ENCODE data around the gene PLCH1.

PLCH1 gene

DNA sequence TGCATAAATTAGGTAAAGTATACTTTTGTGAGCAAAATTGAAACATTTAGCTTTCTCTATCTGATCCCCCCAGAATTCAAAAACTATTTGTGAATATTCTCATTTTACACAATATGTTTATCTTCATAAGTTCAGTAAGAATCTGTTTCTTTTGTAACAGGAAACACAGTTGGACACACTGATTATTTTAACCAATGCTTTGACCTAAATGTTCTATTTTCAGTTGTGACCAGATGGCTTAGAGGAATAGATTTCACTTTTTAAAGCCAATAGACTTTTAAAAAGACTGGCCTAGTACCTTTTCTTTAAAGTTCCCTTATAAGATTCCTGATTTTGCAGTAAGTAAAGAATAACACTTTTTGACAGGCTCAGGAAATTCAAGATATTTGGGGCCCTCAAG lies 377.4 kb downstream of the PLCH1 start:
- Histone ChIP-seq H3K9me3 (replicated peaks; ENCODE audit: low read length) (no peaks in the 10 kb centered on the region), H3K36me3 (ENCODE audit: insufficient read depth, low read length) (no peaks in the 10 kb centered on the region), H3K9ac (ENCODE audit: low read depth, low read length) (no peak overlapping the region), H3K27me3 (ENCODE audit: control insufficient read depth, insufficient read depth, low read length) (no peaks in the 10 kb centered on the region), H3K4me2 (ENCODE audit: low read length) (no peak overlapping the region), H3K4me1 (ENCODE audit: control insufficient read depth, insufficient read depth, low read length) (no peaks in the 10 kb centered on the region), H3K4me3 (ENCODE audit: low read length) (no peak overlapping the region)

GRCh38 chr3:155365178-155365783 lies 379.6 kb downstream of the PLCH1 start:
- no peaks in the 10 kb centered on the region for H3K9me3 ChIP-seq (replicated peaks; ENCODE audit: low read length)
- H3K4me2 ChIP-seq (ENCODE audit: low read length): no peak overlapping the region
- no peaks in the 10 kb centered on the region for H3K27me3 ChIP-seq (ENCODE audit: control insufficient read depth, insufficient read depth, low read length)
- H3K4me3 ChIP-seq (ENCODE audit: low read length): no peak overlapping the region
- no peak overlapping the region for H3K9ac ChIP-seq (ENCODE audit: low read depth, low read length)
- H3K4me1 ChIP-seq (ENCODE audit: control insufficient read depth, insufficient read depth, low read length): no peaks in the 10 kb centered on the region
- H3K36me3 ChIP-seq (ENCODE audit: insufficient read depth, low read length): no peaks in the 10 kb centered on the region

- H3K27me3 ChIP-seq (ENCODE audit: control insufficient read depth, insufficient read depth, low read length): no peaks in the 10 kb centered on the region
Measured at GRCh38 chr3:155364492-155364891, 380.4 kb downstream of the PLCH1 start.

DNA sequence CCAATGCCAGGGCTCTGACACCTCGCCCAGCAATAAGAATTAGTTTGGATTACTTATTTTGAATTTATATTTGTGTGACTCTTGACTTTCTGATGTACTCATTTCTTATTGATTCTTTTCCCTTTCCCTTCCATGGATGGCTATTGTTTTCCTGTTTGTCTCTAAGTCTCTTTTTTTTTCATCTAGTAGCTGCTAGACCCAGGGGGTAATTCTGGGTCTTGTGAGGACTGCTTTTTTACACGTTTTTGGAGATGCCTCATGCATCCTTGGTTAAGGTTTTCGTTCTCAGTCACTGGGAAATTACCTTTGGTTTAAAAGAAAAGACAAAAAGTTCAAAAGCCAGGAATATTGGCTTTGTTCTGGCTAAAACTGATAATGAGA lies 381.2 kb downstream of the PLCH1 start:
- Histone ChIP-seq H3K4me2 (ENCODE audit: low read length) (no peak overlapping the region), H3K27me3 (ENCODE audit: control insufficient read depth, insufficient read depth, low read length) (no peaks in the 10 kb centered on the region), H3K4me1 (ENCODE audit: control insufficient read depth, insufficient read depth, low read length) (no peaks in the 10 kb centered on the region), H3K4me3 (ENCODE audit: low read length) (no peak overlapping the region), H3K9me3 (replicated peaks; ENCODE audit: low read length) (no peaks in the 10 kb centered on the region), H3K9ac (ENCODE audit: low read depth, low read length) (no peak overlapping the region), H3K36me3 (ENCODE audit: insufficient read depth, low read length) (no peaks in the 10 kb centered on the region)

More at GRCh38 chr3:155364492-155364891, 380.4 kb downstream of the PLCH1 start:
- Histone ChIP-seq H3K36me3 (ENCODE audit: insufficient read depth, low read length) (no peaks in the 10 kb centered on the region), H3K4me2 (ENCODE audit: low read length) (no peak overlapping the region), H3K9ac (ENCODE audit: low read depth, low read length) (no peak overlapping the region), H3K9me3 (replicated peaks; ENCODE audit: low read length) (no peaks in the 10 kb centered on the region), H3K4me1 (ENCODE audit: control insufficient read depth, insufficient read depth, low read length) (no peaks in the 10 kb centered on the region), H3K4me3 (ENCODE audit: low read length) (no peak overlapping the region)

DNA sequence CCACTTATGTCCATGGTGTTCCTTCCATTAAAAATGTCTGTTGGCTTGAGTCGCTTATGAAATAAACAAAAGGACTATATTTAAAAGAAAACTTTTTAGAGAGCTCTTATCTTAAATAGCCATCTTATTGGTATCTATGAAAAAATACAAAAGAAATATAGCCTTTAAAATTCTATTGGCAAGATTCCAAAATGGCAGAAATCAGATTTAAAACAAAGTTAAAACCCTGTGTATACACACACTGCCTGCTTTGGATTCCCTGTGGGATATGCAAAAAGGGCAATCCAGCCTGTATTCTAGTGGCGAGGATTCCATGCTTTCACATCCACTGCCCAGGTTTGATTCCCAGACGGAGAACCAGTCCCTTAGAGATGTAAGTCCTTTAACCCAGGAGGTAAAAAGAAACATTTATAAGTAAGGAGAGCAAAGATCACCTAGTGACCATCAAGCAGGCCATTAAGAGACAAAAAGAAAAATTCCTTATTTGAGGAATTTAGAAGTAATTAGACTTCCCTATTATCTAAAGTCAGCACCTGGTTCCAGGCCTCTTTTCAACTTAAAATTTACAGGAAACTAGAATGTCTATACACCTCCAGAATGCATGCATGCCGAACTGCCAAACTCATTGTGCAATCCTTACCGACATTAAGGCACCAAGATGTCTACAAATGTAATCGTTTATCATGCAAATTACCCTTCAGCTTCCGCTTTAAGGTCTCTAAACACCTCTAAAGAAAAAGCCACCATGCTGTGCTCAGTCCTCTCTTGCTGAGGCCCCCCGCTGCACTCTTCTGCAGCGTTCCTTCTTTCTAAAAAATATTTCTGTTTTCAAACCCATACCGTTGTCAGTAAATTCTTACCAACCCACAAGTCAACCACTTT lies 381.8 kb downstream of the PLCH1 start:
- Histone ChIP-seq H3K4me2 (ENCODE audit: low read length) (no peak overlapping the region), H3K36me3 (ENCODE audit: insufficient read depth, low read length) (no peaks in the 10 kb centered on the region), H3K9ac (ENCODE audit: low read depth, low read length) (no peak overlapping the region), H3K4me3 (ENCODE audit: low read length) (no peak overlapping the region), H3K4me1 (ENCODE audit: control insufficient read depth, insufficient read depth, low read length) (no peaks in the 10 kb centered on the region), H3K9me3 (replicated peaks; ENCODE audit: low read length) (no peaks in the 10 kb centered on the region), H3K27me3 (ENCODE audit: control insufficient read depth, insufficient read depth, low read length) (no peaks in the 10 kb centered on the region)

DNA sequence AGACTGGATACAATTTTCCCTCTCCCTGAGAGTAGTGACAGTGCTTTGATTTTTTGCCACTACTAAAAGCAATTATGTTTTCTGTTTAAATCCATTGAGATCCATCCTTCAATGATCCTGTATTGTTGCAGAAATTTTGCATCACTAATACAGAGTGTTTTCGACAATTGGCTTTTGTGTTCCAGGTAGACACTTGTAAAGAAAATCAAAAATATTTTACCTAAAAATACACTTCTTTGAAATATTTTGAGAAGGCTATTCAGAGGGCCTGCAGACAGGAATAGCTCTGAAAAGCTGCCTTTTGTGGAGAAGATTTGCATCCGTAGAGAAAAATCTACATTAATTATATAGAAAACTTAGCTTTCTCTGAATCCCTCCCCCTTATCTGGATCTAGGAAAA lies 384.6 kb downstream of the PLCH1 start:
- Histone ChIP-seq H3K9ac (ENCODE audit: low read depth, low read length) (no peak overlapping the region), H3K4me1 (ENCODE audit: control insufficient read depth, insufficient read depth, low read length) (no peaks in the 10 kb centered on the region), H3K36me3 (ENCODE audit: insufficient read depth, low read length) (no peaks in the 10 kb centered on the region)

GRCh38 chr3:155356594-155357370 lies 388.1 kb downstream of the PLCH1 start:
- H3K36me3 ChIP-seq (ENCODE audit: insufficient read depth, low read length): no peaks in the 10 kb centered on the region
- H3K4me2 ChIP-seq (ENCODE audit: low read length): no peak overlapping the region
- no peaks in the 10 kb centered on the region for H3K9me3 ChIP-seq (replicated peaks; ENCODE audit: low read length)
- H3K4me3 ChIP-seq (ENCODE audit: low read length): no peak overlapping the region
- no peaks in the 10 kb centered on the region for H3K27me3 ChIP-seq (ENCODE audit: control insufficient read depth, insufficient read depth, low read length)
- no peak overlapping the region for H3K9ac ChIP-seq (ENCODE audit: low read depth, low read length)
- no peaks in the 10 kb centered on the region for H3K4me1 ChIP-seq (ENCODE audit: control insufficient read depth, insufficient read depth, low read length)

More for the DNA sequence above, 384.6 kb downstream of the PLCH1 start:
- Histone ChIP-seq H3K4me2 (ENCODE audit: low read length) (no peak overlapping the region), H3K4me3 (ENCODE audit: low read length) (no peak overlapping the region), H3K9me3 (replicated peaks; ENCODE audit: low read length) (no peaks in the 10 kb centered on the region), H3K27me3 (ENCODE audit: control insufficient read depth, insufficient read depth, low read length) (no peaks in the 10 kb centered on the region)

GRCh38 chr3:155354658-155355057 lies 390.2 kb downstream of the PLCH1 start:
- Histone ChIP-seq H3K36me3 (ENCODE audit: insufficient read depth, low read length) (no peaks in the 10 kb centered on the region), H3K4me3 (ENCODE audit: low read length) (no peak overlapping the region), H3K9ac (ENCODE audit: low read depth, low read length) (no peak overlapping the region), H3K4me2 (ENCODE audit: low read length) (no peak overlapping the region), H3K27me3 (ENCODE audit: control insufficient read depth, insufficient read depth, low read length) (no peaks in the 10 kb centered on the region), H3K4me1 (ENCODE audit: control insufficient read depth, insufficient read depth, low read length) (no peaks in the 10 kb centered on the region), H3K9me3 (replicated peaks; ENCODE audit: low read length) (no peaks in the 10 kb centered on the region)

- H3K9me3 ChIP-seq (replicated peaks; ENCODE audit: low read length): no peaks in the 10 kb centered on the region
- no peaks in the 10 kb centered on the region for H3K36me3 ChIP-seq (ENCODE audit: insufficient read depth, low read length)
- no peak overlapping the region for H3K4me2 ChIP-seq (ENCODE audit: low read length)
- no peaks in the 10 kb centered on the region for H3K27me3 ChIP-seq (ENCODE audit: control insufficient read depth, insufficient read depth, low read length)
- H3K9ac ChIP-seq (ENCODE audit: low read depth, low read length): no peak overlapping the region
- no peaks in the 10 kb centered on the region for H3K4me1 ChIP-seq (ENCODE audit: control insufficient read depth, insufficient read depth, low read length)
- H3K4me3 ChIP-seq (ENCODE audit: low read length): no peak overlapping the region
Measured at GRCh38 chr3:155352900-155353490, 391.9 kb downstream of the PLCH1 start.

DNA sequence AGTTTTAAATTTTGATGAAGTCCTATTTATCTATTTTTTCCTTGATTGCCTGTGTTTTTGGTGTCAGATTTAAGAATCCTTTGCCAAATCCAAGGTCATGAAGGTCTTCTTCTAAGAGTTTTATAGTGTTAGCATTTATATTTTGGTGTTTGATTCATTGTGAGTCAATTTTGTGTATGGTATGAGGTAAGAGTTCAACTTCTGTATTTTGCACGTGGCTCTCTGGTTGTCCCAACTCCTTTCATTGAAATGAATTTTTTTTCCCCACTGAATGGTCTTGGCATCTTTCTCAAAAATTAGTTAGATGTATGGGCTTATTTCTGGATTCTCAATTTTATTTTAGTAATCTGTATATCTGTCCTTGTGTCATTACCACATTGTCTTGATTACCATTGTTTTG lies 394.3 kb downstream of the PLCH1 start:
- H3K27me3 ChIP-seq (ENCODE audit: control insufficient read depth, insufficient read depth, low read length): no peaks in the 10 kb centered on the region
- H3K9ac ChIP-seq (ENCODE audit: low read depth, low read length): no peak overlapping the region
- no peak overlapping the region for H3K4me2 ChIP-seq (ENCODE audit: low read length)
- no peaks in the 10 kb centered on the region for H3K36me3 ChIP-seq (ENCODE audit: insufficient read depth, low read length)
- no peaks in the 10 kb centered on the region for H3K4me1 ChIP-seq (ENCODE audit: control insufficient read depth, insufficient read depth, low read length)
- no peaks in the 10 kb centered on the region for H3K9me3 ChIP-seq (replicated peaks; ENCODE audit: low read length)
- H3K4me3 ChIP-seq (ENCODE audit: low read length): no peak overlapping the region

GRCh38 chr3:155347901-155348300 lies 397.0 kb downstream of the PLCH1 start:
- H3K27me3 ChIP-seq (ENCODE audit: control insufficient read depth, insufficient read depth, low read length): no peaks in the 10 kb centered on the region
- no peaks in the 10 kb centered on the region for H3K4me1 ChIP-seq (ENCODE audit: control insufficient read depth, insufficient read depth, low read length)
- no peak overlapping the region for H3K4me3 ChIP-seq (ENCODE audit: low read length)

More at GRCh38 chr3:155347901-155348300, 397.0 kb downstream of the PLCH1 start:
- H3K9me3 ChIP-seq (replicated peaks; ENCODE audit: low read length): no peaks in the 10 kb centered on the region
- no peaks in the 10 kb centered on the region for H3K36me3 ChIP-seq (ENCODE audit: insufficient read depth, low read length)
- H3K9ac ChIP-seq (ENCODE audit: low read depth, low read length): no peak overlapping the region
- H3K4me2 ChIP-seq (ENCODE audit: low read length): no peak overlapping the region

Measured in skeletal muscle satellite cell (primary cell).